ENCODE data around the gene ETS2.

Gene ETS2

GRCh38 chr21:38780879-38781278, 24.9 kb upstream of the ETS2 start:
- no peak for DNase-seq (ENCODE audit: low spot score)

GRCh38 chr21:38784458-38785266, 21.1 kb upstream of the ETS2 start:
- no peak for DNase-seq (ENCODE audit: low spot score)

- DNase-seq (ENCODE audit: low spot score), result no peak
Measured at GRCh38 chr21:38785483-38785882, 20.2 kb upstream of the ETS2 start.

DNA sequence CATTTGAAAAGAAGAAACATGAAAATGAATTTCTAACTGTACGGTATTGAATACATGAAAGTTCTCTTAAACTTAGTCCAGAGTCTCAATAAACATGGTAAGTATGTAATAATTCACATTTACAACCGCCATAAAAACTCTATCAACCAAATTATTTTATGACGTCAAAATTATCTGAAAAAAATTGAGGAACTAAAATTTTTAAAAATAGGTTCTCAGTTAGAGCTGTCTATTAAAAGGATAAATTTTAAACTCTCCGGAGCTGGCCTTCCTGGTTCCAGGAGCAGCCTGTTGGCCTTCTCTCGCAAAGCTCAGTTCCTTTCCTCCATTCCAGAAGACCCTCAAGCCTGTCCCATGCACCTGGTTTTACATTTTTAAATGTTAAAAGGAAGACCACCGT, 18.7 kb upstream of the ETS2 start:
- no peak for DNase-seq (ENCODE audit: low spot score)

- no peak for DNase-seq (ENCODE audit: low spot score)
Measured at GRCh38 chr21:38787461-38788274, 18.1 kb upstream of the ETS2 start.

GRCh38 chr21:38788275-38788905, 17.3 kb upstream of the ETS2 start:
- DNase-seq (ENCODE audit: low spot score), result no peak

DNA sequence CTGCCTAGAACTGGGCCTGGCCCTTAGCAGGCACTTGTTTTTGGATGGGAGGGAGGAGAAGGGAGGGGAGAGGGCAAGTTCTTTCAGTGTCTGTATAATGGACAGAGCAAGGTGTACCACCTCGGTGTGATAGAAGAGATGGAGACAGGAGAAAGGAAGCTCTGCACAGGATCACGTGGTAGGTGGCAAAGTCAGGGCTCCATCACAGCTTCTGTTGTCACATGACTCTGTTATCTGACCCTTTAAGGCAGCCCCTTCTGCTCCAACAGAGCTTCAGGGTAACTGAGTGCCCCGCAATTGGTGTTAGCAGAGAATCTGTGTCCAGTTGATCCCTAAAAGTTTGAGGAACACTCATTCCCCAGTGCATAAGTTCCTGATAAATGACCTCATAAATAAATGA, 16.5 kb upstream of the ETS2 start:
- DNase-seq (ENCODE audit: low spot score), result no peak

- DNase-seq (ENCODE audit: low spot score), result no peak
Measured at GRCh38 chr21:38790059-38790458, 15.7 kb upstream of the ETS2 start.

DNA sequence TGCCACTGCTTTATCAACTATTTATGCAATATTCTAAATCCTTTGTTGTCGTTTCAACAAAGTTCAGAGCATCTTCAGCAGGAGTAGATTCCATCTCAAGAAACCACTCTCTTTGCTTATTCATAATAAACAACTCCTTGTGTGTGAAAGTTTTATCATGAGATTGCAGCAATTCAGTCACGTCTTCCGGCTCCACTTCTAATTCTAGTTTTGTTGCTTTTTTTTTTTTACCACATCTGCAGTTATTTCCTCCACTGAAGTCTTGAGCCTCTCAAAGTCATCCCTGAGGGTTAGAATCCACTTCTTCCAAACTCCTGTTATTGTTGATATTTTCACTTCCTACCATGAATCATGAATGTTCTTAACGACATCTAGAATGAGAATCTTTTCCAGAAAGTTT, 14.8 kb upstream of the ETS2 start:
- no peak for DNase-seq (ENCODE audit: low spot score)

DNA sequence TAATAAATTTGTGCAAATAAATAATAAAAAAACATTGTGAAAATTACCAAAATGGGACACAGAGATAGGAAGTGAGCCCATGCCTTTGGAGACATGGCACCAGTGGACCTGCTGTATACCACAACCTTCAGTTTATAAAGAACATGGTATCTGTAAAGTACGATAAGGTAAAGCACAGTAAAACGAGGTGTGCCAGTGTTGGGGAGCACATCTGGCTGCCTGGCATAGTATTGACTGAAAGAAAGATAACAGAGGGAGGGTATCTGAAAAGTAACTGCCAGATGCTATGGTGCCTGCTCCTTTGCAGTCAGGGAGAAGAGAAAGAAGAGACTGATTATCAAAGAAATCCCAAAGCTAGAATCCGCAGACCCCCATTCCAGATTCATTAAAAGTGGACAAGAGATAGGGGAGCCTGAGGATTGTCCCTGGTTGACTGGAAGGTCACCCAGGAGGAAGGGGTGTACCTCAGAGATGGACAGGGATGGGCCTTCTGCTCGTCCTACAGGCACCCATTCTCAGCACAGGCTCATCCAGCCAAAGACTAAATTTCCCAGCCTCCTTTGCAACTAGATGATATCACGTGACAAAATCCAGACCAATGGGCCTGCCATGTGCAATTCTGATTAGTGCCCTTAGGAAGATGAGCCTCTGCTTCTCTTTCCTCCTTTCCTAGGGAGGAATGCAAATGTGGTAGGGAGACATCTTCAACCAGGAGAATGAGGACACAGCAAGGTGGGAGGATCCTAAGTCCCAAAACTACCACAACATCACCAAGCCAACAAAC, 12.9 kb upstream of the ETS2 start:
- DNase-seq (ENCODE audit: low spot score), result no peak

- DNase-seq (ENCODE audit: low spot score), result no peak
Measured at GRCh38 chr21:38793926-38794713, 11.6 kb upstream of the ETS2 start.

- DNase-seq (ENCODE audit: low spot score), result no peak
Measured at GRCh38 chr21:38794978-38795377, 10.8 kb upstream of the ETS2 start.

- DNase-seq (ENCODE audit: low spot score), result no peak
Measured at GRCh38 chr21:38795475-38795874, 10.3 kb upstream of the ETS2 start.

GRCh38 chr21:38796424-38796823, 9.3 kb upstream of the ETS2 start:
- DNase-seq (ENCODE audit: low spot score), result no peak

GRCh38 chr21:38797470-38797869, 8.3 kb upstream of the ETS2 start:
- no peak for DNase-seq (ENCODE audit: low spot score)

GRCh38 chr21:38798081-38798480, 7.6 kb upstream of the ETS2 start:
- no peak for DNase-seq (ENCODE audit: low spot score)

GRCh38 chr21:38798481-38798882, 7.2 kb upstream of the ETS2 start:
- DNase-seq (ENCODE audit: low spot score), result no peak

- DNase-seq (ENCODE audit: low spot score), result no peak
Measured at GRCh38 chr21:38800046-38800758, 5.5 kb upstream of the ETS2 start.

DNA sequence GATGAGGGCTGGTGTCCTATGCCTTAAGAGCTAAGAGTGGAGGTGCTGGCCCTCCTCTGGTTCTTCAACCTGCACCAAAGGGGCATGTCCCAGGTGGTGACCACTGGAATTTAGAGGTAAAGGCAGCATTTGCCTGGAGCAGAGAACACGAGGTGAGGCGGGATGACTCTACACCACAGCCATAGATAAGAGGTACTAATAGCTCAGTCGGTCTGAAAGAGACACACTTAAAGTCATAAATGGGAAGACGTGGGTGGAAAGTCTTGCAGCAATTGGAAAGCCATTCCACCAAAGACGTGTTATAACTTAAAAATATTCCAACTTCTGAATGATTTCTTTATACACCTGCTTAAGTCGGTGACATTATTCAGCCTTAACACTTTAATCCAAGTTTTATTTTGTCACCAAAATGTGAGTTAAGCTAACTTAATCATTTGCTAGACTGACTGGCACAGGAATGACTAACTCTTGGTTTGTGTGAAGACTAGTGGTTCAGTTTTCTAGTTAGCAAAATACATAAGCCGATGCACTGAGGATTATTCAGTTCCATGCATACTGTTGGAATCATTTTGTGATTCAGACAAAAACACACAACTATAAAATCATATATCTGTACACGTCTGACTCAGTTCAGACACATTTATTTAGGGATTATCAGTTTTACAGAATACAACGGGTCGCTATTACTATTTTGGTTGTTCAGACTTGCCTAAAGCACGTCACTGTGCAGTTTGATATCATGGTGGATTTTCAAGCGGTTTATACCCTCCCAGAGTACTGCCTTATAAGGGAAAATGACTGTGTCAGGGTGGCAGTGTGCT, 4.6 kb upstream of the ETS2 start:
- DNase-seq (ENCODE audit: low spot score), result no peak
